Tibial nerve (tissue), 3 donors: Measurements from ENCODE around the gene TNNI3K.

ENCODE experiments used
- EP300 ChIP-seq, 2 donors: sonication (generic); formaldehyde crosslinking; IDR thresholded peaks; one replicate each; pipeline ENCODE4 v1.6.1; 2017; ENCODE audit warnings: antibody characterized with exemption in 2 of 2, mild to moderate bottlenecking in 1 of 2
- POLR2A ChIP-seq, 2 donors: fragments of 450-650 bp; IDR thresholded peaks; one replicate each; pipeline ENCODE4 v1.6.1; 2017; ENCODE audit warnings: antibody characterized with exemption in 2 of 2, mild to moderate bottlenecking in 2 of 2, moderate library complexity in 2 of 2

GRCh38 chr1:74247881-74248528 lies 12.8 kb downstream of the TNNI3K start:
- TF ChIP-seq EP300 (IDR thresholded peaks at IDR 0.05) = no peak
- no peak for TF ChIP-seq POLR2A (IDR thresholded peaks at IDR 0.05)
